Nucleus accumbens (tissue), 56 donors: ENCODE results near the gene CERT1.
"Not testable (repeated sequence)": the region's sequence is repeated elsewhere in the genome, so short reads cannot be mapped to it uniquely, and the experiment has no call there.

Experiments used
- DNase-seq, 56 donors: peaks; one replicate each; lab custom pipeline; 2025; lab: John Stamatoyannopoulos, UW

The CERT1 gene

GRCh38 chr5:75511435-75512382, at the start of gene CERT1, which contains the start of gene POLK:
TSS of gene CERT1 (minus strand) at chr5:75511629. CDS start at chr5:75511207, 422 bp downstream.
TSS of gene POLK (plus strand) at chr5:75511891.
- DNase-seq = peak; percentile 76 to 100 (median 99)

- not testable (repeated sequence) for DNase-seq
Measured at GRCh38 chr5:75560655-75561054, 49.2 kb upstream of the CERT1 start.

GRCh38 chr5:75558981-75559632, 47.7 kb upstream of the CERT1 start:
- no peak for DNase-seq

GRCh38 chr5:75558221-75558620, 46.8 kb upstream of the CERT1 start:
- no peak for DNase-seq

GRCh38 chr5:75553358-75553757, 41.9 kb upstream of the CERT1 start:
- no peak for DNase-seq

GRCh38 chr5:75552764-75553163, 41.3 kb upstream of the CERT1 start:
- DNase-seq = no peak

- no peak for DNase-seq
Measured at GRCh38 chr5:75551471-75551870, 40.0 kb upstream of the CERT1 start.

GRCh38 chr5:75550597-75550996, 39.2 kb upstream of the CERT1 start:
- no peak for DNase-seq

GRCh38 chr5:75547812-75548211, 36.4 kb upstream of the CERT1 start:
- no peak for DNase-seq

GRCh38 chr5:75546830-75547229, 35.4 kb upstream of the CERT1 start:
- DNase-seq = no peak

GRCh38 chr5:75545131-75545530, 33.7 kb upstream of the CERT1 start:
- DNase-seq = no peak

GRCh38 chr5:75538211-75538610, 26.8 kb upstream of the CERT1 start:
- no peak for DNase-seq

- no peak for DNase-seq
Measured at GRCh38 chr5:75536694-75537360, 25.4 kb upstream of the CERT1 start.

- no peak for DNase-seq
Measured at GRCh38 chr5:75536147-75536546, 24.7 kb upstream of the CERT1 start.

GRCh38 chr5:75534734-75535133, 23.3 kb upstream of the CERT1 start:
- DNase-seq = no peak

GRCh38 chr5:75533716-75534115, 22.3 kb upstream of the CERT1 start:
- not testable (repeated sequence) for DNase-seq

- no peak for DNase-seq
Measured at GRCh38 chr5:75532190-75532589, 20.8 kb upstream of the CERT1 start.

- DNase-seq = no peak
Measured at GRCh38 chr5:75529185-75529584, 17.8 kb upstream of the CERT1 start.

GRCh38 chr5:75526070-75526469, 14.6 kb upstream of the CERT1 start:
- no peak for DNase-seq

GRCh38 chr5:75525344-75525743, 13.9 kb upstream of the CERT1 start:
- no peak for DNase-seq

- DNase-seq = no peak
Measured at GRCh38 chr5:75524591-75524990, 13.2 kb upstream of the CERT1 start.
